WTC11 (cell line): ENCODE data around the gene PLA1A. TPM values are rescaled to one million over a fixed set of nuclear protein-coding genes. Genes with fewer than 3 reads are reported as not detected.

ENCODE experiments used
- ATAC-seq: fragments of 200-7000 bp; cut with Tn5 transposase; 2 replicates; pipeline ENCODE4 v1.10.0; 2021; ENCODE audit warnings: mild to moderate bottlenecking, moderate library complexity
- CTCF ChIA-PET: fragments of 300-600 bp; sonication (Branson Sonifier 250); formaldehyde crosslinking; loops from one replicate; lab custom pipeline; 2021; ENCODE audit warnings: antibody characterized with exemption; lab: Charles Lee
- POLR2A ChIA-PET: fragments of 350-600 bp; sonication (Branson Sonifier 250); formaldehyde crosslinking; loops from one replicate; lab custom pipeline; 2021; ENCODE audit warnings: antibody characterized with exemption; lab: Charles Lee
- DNase-seq: peaks from one replicate; pipeline ENCODE4 v3.0.0; 2021; ENCODE audit warnings: low spot score
- H3K27ac Mint-ChIP-seq: 2 replicates; pipeline ENCODE4 v1.8.0; 2021; ENCODE audit warnings: mixed read lengths
- H3K27me3 Mint-ChIP-seq: 2 replicates; pipeline ENCODE4 v1.8.0; 2021; ENCODE audit warnings: low read depth, mild to moderate bottlenecking, moderate library complexity, mixed read lengths
- H3K36me3 Mint-ChIP-seq: 2 replicates; pipeline ENCODE4 v1.8.0; 2021; ENCODE audit warnings: mixed read lengths
- H3K4me1 Mint-ChIP-seq: 2 replicates; pipeline ENCODE4 v1.8.0; 2022; ENCODE audit warnings: mixed read lengths
- H3K4me3 Mint-ChIP-seq: 2 replicates; pipeline ENCODE4 v1.8.0; 2021; ENCODE audit warnings: mild to moderate bottlenecking, moderate library complexity, mixed read lengths
- H3K9me3 Mint-ChIP-seq: 2 replicates; pipeline ENCODE4 v1.8.0; 2021; ENCODE audit warnings: mixed read lengths
- CTCF ChIP-seq: fragments of 200-600 bp; IDR thresholded peaks from 2 replicates; pipeline ENCODE4 v1.8.0; 2022; ENCODE audit warnings: antibody characterized with exemption
- FOXK1 ChIP-seq: sonication (generic); formaldehyde crosslinking; IDR thresholded peaks from 2 replicates; pipeline ENCODE4 v1.8.0; 2022; ENCODE audit warnings: mild to moderate bottlenecking, moderate library complexity, missing genetic modification reagents
- GABPB1 ChIP-seq: sonication (generic); formaldehyde crosslinking; IDR thresholded peaks from 2 replicates; pipeline ENCODE4 v1.8.1; 2023; ENCODE audit warnings: mild to moderate bottlenecking, missing genetic modification reagents
- IRF2 ChIP-seq: sonication (generic); formaldehyde crosslinking; IDR thresholded peaks from 2 replicates; pipeline ENCODE4 v1.8.0; 2022; ENCODE audit warnings: low read depth, missing genetic modification reagents, borderline replicate concordance
- KAT7 ChIP-seq: sonication (generic); formaldehyde crosslinking; IDR thresholded peaks from 2 replicates; pipeline ENCODE4 v1.8.1; 2023; ENCODE audit warnings: missing genetic modification reagents, mild to moderate bottlenecking, borderline replicate concordance
- MXD4 ChIP-seq: fragments of 250-450 bp; sonication (Bioruptor Pico); IDR thresholded peaks from 2 replicates; pipeline ENCODE4 v1.8.0; 2021; ENCODE audit warnings: mild to moderate bottlenecking, moderate library complexity, borderline replicate concordance
- NFE2L1 ChIP-seq: sonication (generic); formaldehyde crosslinking; IDR thresholded peaks from 2 replicates; pipeline ENCODE4 v1.8.1; 2023; ENCODE audit warnings: missing genetic modification reagents
- NFYB ChIP-seq: sonication (generic); formaldehyde crosslinking; conservative IDR thresholded peaks from 2 replicates; pipeline ENCODE4 v1.8.0; 2022; ENCODE audit warnings: low read depth, missing genetic modification reagents
- PRDM15 ChIP-seq: sonication (generic); formaldehyde crosslinking; IDR thresholded peaks from 2 replicates; pipeline ENCODE4 v1.8.0; 2022; ENCODE audit warnings: missing genetic modification reagents
- SP1 ChIP-seq: sonication (generic); formaldehyde crosslinking; conservative IDR thresholded peaks from 2 replicates; pipeline ENCODE4 v1.8.1; 2022; ENCODE audit warnings: missing genetic modification reagents
- TEAD1 ChIP-seq: sonication (generic); formaldehyde crosslinking; IDR thresholded peaks from 2 replicates; pipeline ENCODE4 v1.8.0; 2022; ENCODE audit warnings: mild to moderate bottlenecking, missing genetic modification reagents
- TP53 ChIP-seq: sonication (generic); formaldehyde crosslinking; IDR thresholded peaks from 2 replicates; pipeline ENCODE4 v1.8.1; 2023; ENCODE audit warnings: mild to moderate bottlenecking, missing genetic modification reagents
- ZNF121 ChIP-seq: sonication (generic); formaldehyde crosslinking; IDR thresholded peaks from 2 replicates; pipeline ENCODE4 v1.8.0; 2023; ENCODE audit warnings: missing genetic modification reagents
- ZNF317 ChIP-seq: sonication (generic); formaldehyde crosslinking; IDR thresholded peaks from 2 replicates; pipeline ENCODE4 v1.8.1; 2023; ENCODE audit warnings: low read depth, mild to moderate bottlenecking, moderate library complexity, missing genetic modification reagents, borderline replicate concordance
- total RNA-seq: library from RNA; stranded (reverse); gene quantifications from 3 replicates; pipeline ENCODE4 v1.2.3, GENCODE V29; 2021
- TF ChIP-seq, protein P1 (sequence below): fragments of 250-450 bp; sonication (Bioruptor Pico); IDR thresholded peaks from 2 replicates; pipeline ENCODE4 v2.1.2; 2022; ENCODE audit warnings: mild to moderate bottlenecking, moderate library complexity
- TF ChIP-seq, protein P2 (sequence below): fragments of 250-450 bp; sonication (Bioruptor Pico); IDR thresholded peaks from 2 replicates; pipeline ENCODE4 v1.8.0; 2021; ENCODE audit warnings: mild to moderate bottlenecking

Gene PLA1A
- total RNA-seq, 1 experiment from 2014 or later: not detected

DNA sequence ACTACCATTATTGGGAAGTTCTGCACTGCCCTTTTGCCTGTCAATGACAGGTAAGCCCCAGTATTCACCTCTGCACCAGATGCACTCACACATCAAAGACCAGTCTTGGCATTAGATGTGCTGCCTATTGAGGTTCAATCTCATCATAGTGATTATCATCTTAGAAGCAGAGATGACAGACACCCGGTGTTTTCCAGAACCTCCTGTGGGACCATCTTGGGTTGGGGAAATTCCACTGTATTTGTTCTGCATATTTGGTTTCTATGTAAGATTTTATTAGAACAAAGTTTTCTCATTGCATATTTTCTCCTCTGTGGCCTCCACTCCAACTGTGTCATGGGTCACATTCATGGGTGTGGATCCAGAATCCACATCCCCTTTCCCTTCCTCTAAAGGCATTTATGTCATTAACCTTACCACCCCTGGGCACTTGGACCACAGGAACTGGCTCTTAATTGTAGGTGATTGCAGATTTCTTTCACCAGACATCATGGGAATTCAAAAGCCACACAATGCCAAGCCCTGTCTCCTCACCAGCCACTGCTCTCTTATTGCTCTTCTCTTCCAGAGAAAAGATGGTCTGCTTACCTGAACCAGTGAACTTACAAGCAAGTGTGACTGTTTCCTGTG lies 31.2 kb downstream of the PLA1A start:
- no peaks in the 10 kb centered on the region; the same call in 1 of the 2 replicates for H3K36me3 Mint-ChIP-seq
- no peak for TF ChIP-seq SP1 (CRISPR knock-in tag)
- no peak for TF ChIP-seq TEAD1 (CRISPR knock-in tag)
- TF ChIP-seq NFYB (CRISPR knock-in tag): no peak
- TF ChIP-seq MXD4 (CRISPR knock-in tag): no peak
- TF ChIP-seq, protein P1, sequence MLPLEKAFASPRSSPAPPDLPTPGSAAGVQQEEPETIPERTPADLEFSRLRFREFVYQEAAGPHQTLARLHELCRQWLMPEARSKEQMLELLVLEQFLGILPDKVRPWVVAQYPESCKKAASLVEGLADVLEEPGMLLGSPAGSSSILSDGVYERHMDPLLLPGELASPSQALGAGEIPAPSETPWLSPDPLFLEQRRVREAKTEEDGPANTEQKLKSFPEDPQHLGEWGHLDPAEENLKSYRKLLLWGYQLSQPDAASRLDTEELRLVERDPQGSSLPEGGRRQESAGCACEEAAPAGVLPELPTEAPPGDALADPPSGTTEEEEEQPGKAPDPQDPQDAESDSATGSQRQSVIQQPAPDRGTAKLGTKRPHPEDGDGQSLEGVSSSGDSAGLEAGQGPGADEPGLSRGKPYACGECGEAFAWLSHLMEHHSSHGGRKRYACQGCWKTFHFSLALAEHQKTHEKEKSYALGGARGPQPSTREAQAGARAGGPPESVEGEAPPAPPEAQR (CRISPR knock-in tag): no peak
- TF ChIP-seq CTCF: no peak
- TF ChIP-seq NFE2L1 (CRISPR knock-in tag): no peak
- no peak for TF ChIP-seq PRDM15 (CRISPR knock-in tag)
- no peak for TF ChIP-seq IRF2 (CRISPR knock-in tag)
- TF ChIP-seq GABPB1: no peak
- no peak for TF ChIP-seq ZNF317 (CRISPR knock-in tag)
- TF ChIP-seq, protein P2, sequence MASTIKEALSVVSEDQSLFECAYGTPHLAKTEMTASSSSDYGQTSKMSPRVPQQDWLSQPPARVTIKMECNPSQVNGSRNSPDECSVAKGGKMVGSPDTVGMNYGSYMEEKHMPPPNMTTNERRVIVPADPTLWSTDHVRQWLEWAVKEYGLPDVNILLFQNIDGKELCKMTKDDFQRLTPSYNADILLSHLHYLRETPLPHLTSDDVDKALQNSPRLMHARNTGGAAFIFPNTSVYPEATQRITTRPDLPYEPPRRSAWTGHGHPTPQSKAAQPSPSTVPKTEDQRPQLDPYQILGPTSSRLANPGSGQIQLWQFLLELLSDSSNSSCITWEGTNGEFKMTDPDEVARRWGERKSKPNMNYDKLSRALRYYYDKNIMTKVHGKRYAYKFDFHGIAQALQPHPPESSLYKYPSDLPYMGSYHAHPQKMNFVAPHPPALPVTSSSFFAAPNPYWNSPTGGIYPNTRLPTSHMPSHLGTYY (CRISPR knock-in tag): no peak
- TF ChIP-seq, all 79 proteins: peak for 0
- H3K4me3 Mint-ChIP-seq: no peak overlapping the region
- peaks cover 20% of the 10 kb centered on the region for H3K4me1 Mint-ChIP-seq
- ChIA-PET CTCF (interaction anchor here (1.6 kb wide), 1 partner anchor 28 kb away, joined by 8 read pairs; no protein-coding TSS in a partner anchor), POLR2A (no interaction called here)
- DNase-seq (no peak), ATAC-seq (no peak)
- H3K27ac Mint-ChIP-seq: no peak overlapping the region
- H3K9me3 Mint-ChIP-seq: peaks cover 5% of the 10 kb centered on the region; the same call in 1 of the 2 replicates
- no peaks in the 10 kb centered on the region; the same call in 1 of the 2 replicates for H3K27me3 Mint-ChIP-seq

DNA sequence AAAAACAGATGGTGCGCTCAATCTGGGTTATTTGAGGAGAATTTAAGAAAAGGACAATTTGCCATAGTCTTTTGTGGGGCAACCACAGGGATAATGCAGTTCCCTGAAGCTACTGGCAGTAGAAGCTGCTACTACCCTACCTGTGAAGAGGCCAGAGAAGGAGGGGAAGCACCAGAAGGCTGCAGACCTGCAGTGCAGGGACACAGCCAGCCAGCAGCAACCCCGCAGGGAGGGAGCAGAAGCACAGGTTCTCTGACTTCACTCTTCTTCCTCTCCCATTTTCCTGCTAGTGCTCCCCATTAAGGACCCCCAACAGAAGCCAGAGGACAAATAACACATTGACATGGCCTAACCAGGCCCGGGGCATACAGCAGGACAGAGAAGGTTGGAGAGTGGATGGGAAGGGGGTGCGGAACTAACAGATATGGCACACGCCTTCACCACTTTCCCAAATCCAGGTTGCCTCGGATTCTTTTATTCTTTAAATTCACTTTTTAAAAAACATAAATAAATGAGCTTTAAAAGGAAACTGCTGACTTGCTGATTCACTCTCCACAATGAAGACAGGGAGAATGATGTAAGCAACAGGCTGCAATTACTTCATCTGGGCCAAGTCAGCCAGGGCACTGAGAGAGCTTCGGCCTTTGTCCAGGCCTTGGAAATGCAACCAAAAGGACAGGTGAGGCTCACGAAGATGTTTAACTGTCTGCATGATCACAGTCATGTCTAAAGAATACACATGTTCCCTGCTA lies 32.6 kb downstream of the PLA1A start:
- DNase-seq: no peak
- H3K9me3 Mint-ChIP-seq: no peaks in the 10 kb centered on the region
- peak; percentile 54; the same call in 1 of the 2 replicates for TF ChIP-seq GABPB1
- no peak for TF ChIP-seq ZNF121 (CRISPR knock-in tag)
- no peak for TF ChIP-seq FOXK1 (CRISPR knock-in tag)
- TF ChIP-seq TP53 (CRISPR knock-in tag): no peak
- no peak for TF ChIP-seq KAT7 (CRISPR knock-in tag)
- TF ChIP-seq PRDM15 (CRISPR knock-in tag): no peak
- TF ChIP-seq, all 79 proteins: peak for 1
- Mint-ChIP-seq H3K4me3 (no peak overlapping the region), H3K27ac (no peak overlapping the region), H3K27me3 (no peaks in the 10 kb centered on the region; the same call in 1 of the 2 replicates), H3K36me3 (no peaks in the 10 kb centered on the region), H3K4me1 (peaks cover 18% of the 10 kb centered on the region)
- ATAC-seq: 0 out of 2 replicates have a peak, but pooled peaks have one; percentile 19
- CTCF ChIA-PET: no interaction called here
- POLR2A ChIA-PET: no interaction called here
